A673 (cell line): ENCODE measurements around the gene ZCRB1.

Experiments
- EZH2 ChIP-seq: fragments of 200-600 bp; sonication (generic); IDR thresholded peaks from 2 replicates; pipeline ENCODE4 v1.6.1; 2017; ENCODE audit warnings: borderline replicate concordance, low read depth, mild to moderate bottlenecking, mixed read lengths, antibody characterized with exemption, low read length; ENCODE audit not compliant: poor library complexity, severe bottlenecking
- TF ChIP-seq, protein P1 (sequence below): fragments of 300-800, 200-600 bp; sonication (generic); conservative IDR thresholded peaks from 2 replicates; pipeline ENCODE4 v1.5.1; 2017; ENCODE audit warnings: low read depth, mild to moderate bottlenecking, antibody characterized with exemption, low read length, moderate library complexity, mixed read lengths

DNA sequence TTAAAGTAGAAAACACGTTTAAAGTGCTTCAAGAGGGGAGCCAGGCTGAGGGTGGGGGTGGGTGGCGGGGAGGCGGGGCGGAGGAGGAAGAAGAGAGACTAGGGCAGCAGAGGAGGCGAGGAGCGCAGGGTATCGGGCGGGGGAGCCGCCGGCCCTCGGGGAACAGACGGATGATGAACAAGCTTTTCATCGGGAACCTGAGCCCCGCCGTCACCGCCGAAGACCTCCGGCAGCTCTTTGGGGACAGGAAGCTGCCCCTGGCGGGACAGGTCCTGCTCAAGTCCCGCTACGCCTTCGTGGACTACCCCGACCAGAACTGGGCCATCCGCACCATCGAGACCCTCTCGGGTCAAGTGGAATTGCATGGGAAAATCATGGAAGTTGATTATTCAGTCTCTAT lies 39.2 kb downstream of the ZCRB1 start:
- TF ChIP-seq, protein P1, sequence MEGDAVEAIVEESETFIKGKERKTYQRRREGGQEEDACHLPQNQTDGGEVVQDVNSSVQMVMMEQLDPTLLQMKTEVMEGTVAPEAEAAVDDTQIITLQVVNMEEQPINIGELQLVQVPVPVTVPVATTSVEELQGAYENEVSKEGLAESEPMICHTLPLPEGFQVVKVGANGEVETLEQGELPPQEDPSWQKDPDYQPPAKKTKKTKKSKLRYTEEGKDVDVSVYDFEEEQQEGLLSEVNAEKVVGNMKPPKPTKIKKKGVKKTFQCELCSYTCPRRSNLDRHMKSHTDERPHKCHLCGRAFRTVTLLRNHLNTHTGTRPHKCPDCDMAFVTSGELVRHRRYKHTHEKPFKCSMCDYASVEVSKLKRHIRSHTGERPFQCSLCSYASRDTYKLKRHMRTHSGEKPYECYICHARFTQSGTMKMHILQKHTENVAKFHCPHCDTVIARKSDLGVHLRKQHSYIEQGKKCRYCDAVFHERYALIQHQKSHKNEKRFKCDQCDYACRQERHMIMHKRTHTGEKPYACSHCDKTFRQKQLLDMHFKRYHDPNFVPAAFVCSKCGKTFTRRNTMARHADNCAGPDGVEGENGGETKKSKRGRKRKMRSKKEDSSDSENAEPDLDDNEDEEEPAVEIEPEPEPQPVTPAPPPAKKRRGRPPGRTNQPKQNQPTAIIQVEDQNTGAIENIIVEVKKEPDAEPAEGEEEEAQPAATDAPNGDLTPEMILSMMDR: no peak
- no peak for TF ChIP-seq EZH2
